H1 (cell line): Measurements from ENCODE around the gene UQCR10. TPM values are rescaled to one million over a fixed set of nuclear protein-coding genes. Genes with fewer than 3 reads are reported as not detected.

ENCODE experiments used
- BRCA1 ChIP-seq: IDR thresholded peaks from 2 replicates; pipeline ENCODE4 v1.6.1; 2012; ENCODE audit warnings: low read depth, low read length, improper control_type of control experiment
- CHD7 ChIP-seq: fragments of 300-600 bp; sonication (generic); IDR thresholded peaks from 2 replicates; pipeline ENCODE4 v1.7.1; 2012; ENCODE audit warnings: low read length, moderate library complexity, mild to moderate bottlenecking, inconsistent platforms; ENCODE audit not compliant: insufficient replicate concordance
- CREB1 ChIP-seq: IDR thresholded peaks from 2 replicates; pipeline ENCODE4 v1.6.1; 2012; ENCODE audit warnings: inconsistent platforms
- KDM1A ChIP-seq: fragments of 200-600, 300-600 bp; sonication (generic); IDR thresholded peaks from 2 replicates; pipeline ENCODE4 v1.7.1; 2016; ENCODE audit warnings: mild to moderate bottlenecking, low read length, borderline replicate concordance
- KDM4A ChIP-seq: IDR thresholded peaks from one replicate; pipeline ENCODE4 v1.7.1; 2012; ENCODE audit warnings: low read depth, mild to moderate bottlenecking, moderate library complexity, low read length, inconsistent platforms; ENCODE audit not compliant: severe bottlenecking
- KDM5A ChIP-seq: fragments of 200-600 bp; IDR thresholded peaks from 2 replicates; pipeline ENCODE4 v1.7.1; 2012; ENCODE audit warnings: mild to moderate bottlenecking, low read length, inconsistent platforms, mixed read lengths
- POLR2AphosphoS5 ChIP-seq: IDR thresholded peaks from 2 replicates; pipeline ENCODE4 v1.6.1; 2011; ENCODE audit warnings: low read depth, low read length
- SIX5 ChIP-seq: IDR thresholded peaks from 2 replicates; pipeline ENCODE4 v1.6.1; 2011; ENCODE audit warnings: mild to moderate bottlenecking, low read depth, low read length
- SP4 ChIP-seq: IDR thresholded peaks from 2 replicates; pipeline ENCODE4 v1.6.1; 2012; ENCODE audit warnings: low read length, inconsistent platforms
- TCF12 ChIP-seq: IDR thresholded peaks from 2 replicates; pipeline ENCODE4 v1.6.1; 2011; ENCODE audit warnings: low read depth, mild to moderate bottlenecking, low read length
- polyA plus RNA-seq, 7 experiments: library from polyadenylated mRNA; depleted of rRNA in 3 of 7; stranded (reverse) in 5 of 7; unstranded in 2 of 7; fragments of >200 nt in 5 of 7; fragments of 200-250 nt in 2 of 7; gene quantifications; 1 replicate in 5 of 7; 2 replicates in 1 of 7; 4 replicates in 1 of 7; pipeline versions ENCODE4 v1.2.1 to v1.2.3, GENCODE V29; 2011 to 2013; ENCODE audit warnings: missing spikeins in 2 of 7, mixed read lengths in 2 of 7
- total RNA-seq: library from RNA; stranded (reverse); fragmentation: NEBNext Ultra II Directional; extraction: Animal tissue kit (Norgen Biotek cat#: 25700); gene quantifications from 2 replicates; pipeline ENCODE4 v1.2.1, GENCODE V29; 2021
- TF ChIP-seq, protein P1 (sequence below): IDR thresholded peaks from 2 replicates; pipeline ENCODE4 v1.6.1; 2012; ENCODE audit warnings: inconsistent platforms

UQCR10 gene
- total and polyA plus RNA-seq, 2 of the 8 experiments (the other 6 are each of a cell fraction or from before 2014, with no cell fraction given), result 102 to 260 TPM

DNA sequence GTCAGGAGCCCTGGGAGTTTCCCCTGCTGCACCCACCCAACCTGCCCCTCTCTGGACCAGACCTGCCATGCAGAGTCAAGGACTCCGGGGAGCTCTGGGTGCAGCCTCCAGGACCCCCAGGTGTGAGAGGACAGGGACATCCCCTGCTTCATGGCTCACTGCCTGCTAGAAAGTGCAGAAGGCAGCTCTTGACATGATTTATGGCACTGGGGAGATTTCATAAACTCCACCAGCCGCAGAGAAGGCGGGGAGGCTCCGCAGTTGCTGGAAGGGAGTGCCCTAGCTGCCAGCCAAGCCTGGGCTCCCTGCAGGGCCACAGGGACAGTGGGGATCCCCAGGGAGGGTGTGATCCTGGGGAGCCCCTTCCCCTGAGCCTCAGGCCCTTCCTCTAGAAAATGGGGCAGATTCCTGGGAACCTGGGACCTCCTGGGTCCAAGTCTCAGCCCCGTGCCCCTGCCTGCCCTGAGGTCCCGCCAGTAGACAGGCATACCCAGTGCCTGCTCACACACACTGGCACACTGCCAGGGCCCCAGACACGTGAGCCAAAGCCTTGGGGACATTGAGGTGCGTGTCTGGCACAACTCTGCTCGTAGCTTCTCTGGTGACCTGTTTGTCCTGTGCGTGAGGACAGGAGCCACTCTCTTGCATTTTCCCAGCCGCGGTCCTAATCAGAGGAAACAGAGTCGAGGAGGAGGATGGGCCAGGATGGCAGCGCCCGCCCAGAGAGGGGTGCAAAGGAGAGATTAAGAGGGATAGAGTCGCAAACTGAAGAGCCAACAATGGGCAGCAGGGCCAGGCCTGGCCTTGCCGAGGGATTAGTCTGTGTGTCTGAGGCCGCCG, 33.6 kb upstream of the UQCR10 start (continued):
- no peak for TF ChIP-seq CHD7
- TF ChIP-seq SIX5, result no peak
- TF ChIP-seq POLR2AphosphoS5, result no peak
- no peak for TF ChIP-seq KDM1A
- no peak for TF ChIP-seq BRCA1
- TF ChIP-seq TCF12, result no peak
- no peak for TF ChIP-seq KDM4A
- TF ChIP-seq SP4, result no peak
- TF ChIP-seq KDM5A, result no peak
- no peak for TF ChIP-seq CREB1
- TF ChIP-seq, protein P1, sequence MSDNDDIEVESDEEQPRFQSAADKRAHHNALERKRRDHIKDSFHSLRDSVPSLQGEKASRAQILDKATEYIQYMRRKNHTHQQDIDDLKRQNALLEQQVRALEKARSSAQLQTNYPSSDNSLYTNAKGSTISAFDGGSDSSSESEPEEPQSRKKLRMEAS, result no peak
